NB4 (cell line): ENCODE data around the gene ZNF644.

ENCODE experiments used
- MYC ChIP-seq: IDR thresholded peaks from 2 replicates; pipeline ENCODE4 v1.6.1; 2011; ENCODE audit warnings: low read depth, low read length
- POLR2A ChIP-seq: IDR thresholded peaks from 2 replicates; pipeline ENCODE4 v1.6.1; 2011; ENCODE audit warnings: mild to moderate bottlenecking; ENCODE audit not compliant: insufficient read length; ENCODE audit errors: extremely low read depth
- TF ChIP-seq, protein P1 (sequence below): IDR thresholded peaks from one replicate; pipeline ENCODE4 v1.5.1; 2012; ENCODE audit warnings: low read depth, low read length
- TF ChIP-seq, protein P2 (sequence below): IDR thresholded peaks from 2 replicates; pipeline ENCODE4 v1.6.1; 2011; ENCODE audit warnings: low read depth, low read length

DNA sequence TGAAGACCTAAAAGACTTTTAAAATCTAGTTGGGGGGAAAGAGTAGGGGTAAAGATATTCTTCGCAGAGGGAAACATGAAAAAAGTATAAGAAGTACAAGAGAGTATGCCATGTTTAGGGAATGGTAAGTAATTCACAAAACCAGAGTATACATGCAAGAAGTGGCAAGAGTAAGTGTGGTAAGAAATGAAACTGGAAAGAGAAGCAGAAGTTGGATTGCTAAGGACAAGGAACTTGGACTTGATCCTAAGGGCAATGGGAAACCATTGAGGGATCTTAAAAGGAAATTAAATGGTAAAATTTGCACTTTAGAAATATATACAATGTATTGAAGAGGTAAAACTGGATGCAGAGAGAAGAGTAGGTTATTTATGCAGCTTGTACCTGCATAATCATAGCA is 9.2 kb upstream of the ZNF644 start:
- TF ChIP-seq, protein P1, sequence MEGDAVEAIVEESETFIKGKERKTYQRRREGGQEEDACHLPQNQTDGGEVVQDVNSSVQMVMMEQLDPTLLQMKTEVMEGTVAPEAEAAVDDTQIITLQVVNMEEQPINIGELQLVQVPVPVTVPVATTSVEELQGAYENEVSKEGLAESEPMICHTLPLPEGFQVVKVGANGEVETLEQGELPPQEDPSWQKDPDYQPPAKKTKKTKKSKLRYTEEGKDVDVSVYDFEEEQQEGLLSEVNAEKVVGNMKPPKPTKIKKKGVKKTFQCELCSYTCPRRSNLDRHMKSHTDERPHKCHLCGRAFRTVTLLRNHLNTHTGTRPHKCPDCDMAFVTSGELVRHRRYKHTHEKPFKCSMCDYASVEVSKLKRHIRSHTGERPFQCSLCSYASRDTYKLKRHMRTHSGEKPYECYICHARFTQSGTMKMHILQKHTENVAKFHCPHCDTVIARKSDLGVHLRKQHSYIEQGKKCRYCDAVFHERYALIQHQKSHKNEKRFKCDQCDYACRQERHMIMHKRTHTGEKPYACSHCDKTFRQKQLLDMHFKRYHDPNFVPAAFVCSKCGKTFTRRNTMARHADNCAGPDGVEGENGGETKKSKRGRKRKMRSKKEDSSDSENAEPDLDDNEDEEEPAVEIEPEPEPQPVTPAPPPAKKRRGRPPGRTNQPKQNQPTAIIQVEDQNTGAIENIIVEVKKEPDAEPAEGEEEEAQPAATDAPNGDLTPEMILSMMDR = no peak
- no peak for TF ChIP-seq POLR2A
- TF ChIP-seq, protein P2, sequence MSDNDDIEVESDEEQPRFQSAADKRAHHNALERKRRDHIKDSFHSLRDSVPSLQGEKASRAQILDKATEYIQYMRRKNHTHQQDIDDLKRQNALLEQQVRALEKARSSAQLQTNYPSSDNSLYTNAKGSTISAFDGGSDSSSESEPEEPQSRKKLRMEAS = no peak
- TF ChIP-seq MYC = no peak
